HepG2 (cell line): ENCODE data around the gene INAFM1. TPM values are rescaled to one million over a fixed set of nuclear protein-coding genes. Genes with fewer than 3 reads are reported as not detected.

Experiments
- AGO1 ChIP-seq: fragments of 200-400 bp; formaldehyde crosslinking; IDR thresholded peaks from 2 replicates; pipeline ENCODE4 v1.6.1; 2017; ENCODE audit warnings: mild to moderate bottlenecking, low read depth, low read length, moderate library complexity; ENCODE audit not compliant: poor library complexity, severe bottlenecking
- HNF1A ChIP-seq, 2 experiments: sonication (generic) in 1 of 2; formaldehyde crosslinking in 1 of 2; IDR thresholded peaks; 2 replicates each; pipeline versions ENCODE4 v1.4.0 to v1.6.1; 2016 to 2020; ENCODE audit warnings: borderline replicate concordance in 1 of 2, low read depth in 1 of 2, mild to moderate bottlenecking in 1 of 2, missing genetic modification reagents in 1 of 2
- HNRNPH1 ChIP-seq: fragments of 200-400 bp; formaldehyde crosslinking; optimal IDR thresholded peaks from 2 replicates; pipeline ENCODE3; 2017; ENCODE audit warnings: mild to moderate bottlenecking, low read depth, low read length
- KAT8 ChIP-seq: IDR thresholded peaks from 2 replicates; pipeline ENCODE4 v1.6.1; 2016; ENCODE audit warnings: missing genetic modification reagents, missing compliant biosample characterization
- MNT ChIP-seq: fragments of 450-650 bp; IDR thresholded peaks from 2 replicates; pipeline ENCODE4 v1.6.1; 2016
- MYNN ChIP-seq: sonication (generic); formaldehyde crosslinking; IDR thresholded peaks from 2 replicates; pipeline ENCODE4 v1.4.0; 2020; ENCODE audit warnings: mild to moderate bottlenecking, low read depth, missing genetic modification reagents
- NPAS2 ChIP-seq: sonication (generic); formaldehyde crosslinking; IDR thresholded peaks from 2 replicates; pipeline ENCODE4 v1.8.0; 2022; ENCODE audit warnings: mild to moderate bottlenecking, missing genetic modification reagents, borderline replicate concordance
- REXO4 ChIP-seq: sonication (generic); formaldehyde crosslinking; IDR thresholded peaks from 2 replicates; pipeline ENCODE4 v1.8.0; 2022; ENCODE audit warnings: missing genetic modification reagents, mild to moderate bottlenecking, borderline replicate concordance
- SNAPC2 ChIP-seq: sonication (generic); formaldehyde crosslinking; IDR thresholded peaks from 2 replicates; pipeline ENCODE4 v1.8.1; 2022; ENCODE audit warnings: mild to moderate bottlenecking, missing genetic modification reagents
- SP5 ChIP-seq: IDR thresholded peaks from 2 replicates; pipeline ENCODE4 v1.6.1; 2016; ENCODE audit warnings: low read depth, borderline replicate concordance
- TGIF2 ChIP-seq: IDR thresholded peaks from 2 replicates; pipeline ENCODE4 v1.6.1; 2016; ENCODE audit warnings: control low read depth, missing compliant biosample characterization
- ZNF12 ChIP-seq: sonication (generic); formaldehyde crosslinking; IDR thresholded peaks from 2 replicates; pipeline ENCODE4 v1.5.0; 2020; ENCODE audit warnings: missing genetic modification reagents
- ZSCAN9 ChIP-seq: IDR thresholded peaks from 2 replicates; pipeline ENCODE4 v1.6.1; 2016; ENCODE audit warnings: borderline replicate concordance
- polyA plus RNA-seq, 8 experiments: library from polyadenylated mRNA; depleted of rRNA in 3 of 8; stranded (reverse) in 7 of 8; unstranded in 1 of 8; fragments of >200 nt; fragmentation: Illumina TruSeq in 4 of 8; extraction: Trizol in 4 of 8; gene quantifications; 2 replicates each; pipeline versions ENCODE4 v1.2.1 to v1.2.3, GENCODE V29; 2011 to 2016; ENCODE audit warnings: low read depth in 4 of 8, missing spikeins in 1 of 8, mixed read lengths in 1 of 8; ENCODE audit not compliant: insufficient read depth in 1 of 8
- total RNA-seq, 5 experiments: library from RNA; depleted of rRNA; stranded (reverse); fragments of >200 nt; fragmentation: Illumina TruSeq; extraction: Trizol; gene quantifications; 2 replicates each; pipeline ENCODE4 v1.2.3, GENCODE V29; 2016; ENCODE audit warnings: low read depth in 1 of 5
- TF ChIP-seq, protein P1 (sequence below): IDR thresholded peaks from 2 replicates; pipeline ENCODE4 v1.6.1; 2016; ENCODE audit warnings: low read depth, missing genetic modification reagents, missing compliant biosample characterization
- TF ChIP-seq, protein P2 (sequence below): sonication (generic); formaldehyde crosslinking; conservative IDR thresholded peaks from 2 replicates; pipeline ENCODE4 v1.4.0; 2020; ENCODE audit warnings: missing genetic modification reagents

INAFM1 gene
- total and polyA plus RNA-seq, 2 of the 13 experiments (the other 11 are each of a cell fraction or from before 2014, with no cell fraction given): 0.88 to 1.9 TPM

DNA sequence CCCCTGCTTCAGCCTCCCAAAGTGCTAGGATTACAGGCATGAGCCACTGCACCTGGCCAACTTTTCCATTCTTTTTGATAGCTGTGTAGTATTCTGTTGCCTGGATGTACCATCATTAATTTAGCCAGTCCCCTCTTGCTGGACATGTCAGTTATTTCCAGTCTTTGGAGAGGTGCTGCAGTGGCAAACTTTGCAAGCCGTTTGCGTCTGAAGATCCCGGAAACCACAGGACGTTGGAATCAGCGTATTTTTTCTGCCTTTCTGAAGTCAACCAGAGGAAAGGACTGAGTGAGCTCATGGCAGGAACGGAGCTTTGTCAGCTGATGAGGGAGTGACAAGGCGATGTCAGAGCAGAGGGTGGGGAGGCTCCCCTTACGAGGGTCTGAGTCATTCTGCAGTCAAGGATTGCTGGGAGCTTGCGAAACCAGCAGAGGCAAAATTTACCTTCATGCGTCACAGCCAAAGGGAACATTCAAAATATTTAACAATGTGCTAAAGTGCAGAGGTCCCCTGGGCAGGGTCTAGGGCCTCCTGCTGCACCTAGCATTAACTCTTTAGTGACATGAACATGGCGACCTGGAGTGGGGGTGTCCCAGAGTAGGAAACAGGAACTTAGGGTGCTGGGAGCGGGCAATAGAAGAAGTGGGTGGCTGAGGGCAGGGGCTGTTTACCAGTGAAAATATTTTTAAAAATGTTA is 40.6 kb downstream of the INAFM1 start (continued):
- TF ChIP-seq NPAS2 (CRISPR knock-in tag): no peak
- TF ChIP-seq, protein P1, sequence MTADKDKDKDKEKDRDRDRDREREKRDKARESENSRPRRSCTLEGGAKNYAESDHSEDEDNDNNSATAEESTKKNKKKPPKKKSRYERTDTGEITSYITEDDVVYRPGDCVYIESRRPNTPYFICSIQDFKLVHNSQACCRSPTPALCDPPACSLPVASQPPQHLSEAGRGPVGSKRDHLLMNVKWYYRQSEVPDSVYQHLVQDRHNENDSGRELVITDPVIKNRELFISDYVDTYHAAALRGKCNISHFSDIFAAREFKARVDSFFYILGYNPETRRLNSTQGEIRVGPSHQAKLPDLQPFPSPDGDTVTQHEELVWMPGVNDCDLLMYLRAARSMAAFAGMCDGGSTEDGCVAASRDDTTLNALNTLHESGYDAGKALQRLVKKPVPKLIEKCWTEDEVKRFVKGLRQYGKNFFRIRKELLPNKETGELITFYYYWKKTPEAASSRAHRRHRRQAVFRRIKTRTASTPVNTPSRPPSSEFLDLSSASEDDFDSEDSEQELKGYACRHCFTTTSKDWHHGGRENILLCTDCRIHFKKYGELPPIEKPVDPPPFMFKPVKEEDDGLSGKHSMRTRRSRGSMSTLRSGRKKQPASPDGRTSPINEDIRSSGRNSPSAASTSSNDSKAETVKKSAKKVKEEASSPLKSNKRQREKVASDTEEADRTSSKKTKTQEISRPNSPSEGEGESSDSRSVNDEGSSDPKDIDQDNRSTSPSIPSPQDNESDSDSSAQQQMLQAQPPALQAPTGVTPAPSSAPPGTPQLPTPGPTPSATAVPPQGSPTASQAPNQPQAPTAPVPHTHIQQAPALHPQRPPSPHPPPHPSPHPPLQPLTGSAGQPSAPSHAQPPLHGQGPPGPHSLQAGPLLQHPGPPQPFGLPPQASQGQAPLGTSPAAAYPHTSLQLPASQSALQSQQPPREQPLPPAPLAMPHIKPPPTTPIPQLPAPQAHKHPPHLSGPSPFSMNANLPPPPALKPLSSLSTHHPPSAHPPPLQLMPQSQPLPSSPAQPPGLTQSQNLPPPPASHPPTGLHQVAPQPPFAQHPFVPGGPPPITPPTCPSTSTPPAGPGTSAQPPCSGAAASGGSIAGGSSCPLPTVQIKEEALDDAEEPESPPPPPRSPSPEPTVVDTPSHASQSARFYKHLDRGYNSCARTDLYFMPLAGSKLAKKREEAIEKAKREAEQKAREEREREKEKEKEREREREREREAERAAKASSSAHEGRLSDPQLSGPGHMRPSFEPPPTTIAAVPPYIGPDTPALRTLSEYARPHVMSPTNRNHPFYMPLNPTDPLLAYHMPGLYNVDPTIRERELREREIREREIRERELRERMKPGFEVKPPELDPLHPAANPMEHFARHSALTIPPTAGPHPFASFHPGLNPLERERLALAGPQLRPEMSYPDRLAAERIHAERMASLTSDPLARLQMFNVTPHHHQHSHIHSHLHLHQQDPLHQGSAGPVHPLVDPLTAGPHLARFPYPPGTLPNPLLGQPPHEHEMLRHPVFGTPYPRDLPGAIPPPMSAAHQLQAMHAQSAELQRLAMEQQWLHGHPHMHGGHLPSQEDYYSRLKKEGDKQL (CRISPR knock-in tag): peak; percentile 65
- no peak for TF ChIP-seq HNRNPH1
- peak; percentile 64; the same call in 1 of the 2 replicates for TF ChIP-seq ZNF12
- TF ChIP-seq HNF1A (IDR thresholded peaks at IDR 0.05; ENCODE audit: low read depth): peak; percentile 47; the same call in 1 of the 2 replicates
- peak; percentile 19; the same call in 1 of the 2 replicates for TF ChIP-seq HNF1A (CRISPR knock-in tag; IDR thresholded peaks at IDR 0.05; ENCODE audit: borderline replicate concordance)
- peak; percentile 56; the same call in 1 of the 2 replicates for TF ChIP-seq ZSCAN9 (CRISPR knock-in tag)
- TF ChIP-seq MNT: 0 out of 2 replicates have a peak, but pooled peaks have one; percentile 3
- TF ChIP-seq TGIF2 (CRISPR knock-in tag): peak; percentile 95
- no peak; the same call in 1 of the 2 replicates for TF ChIP-seq SNAPC2
- TF ChIP-seq, protein P2, sequence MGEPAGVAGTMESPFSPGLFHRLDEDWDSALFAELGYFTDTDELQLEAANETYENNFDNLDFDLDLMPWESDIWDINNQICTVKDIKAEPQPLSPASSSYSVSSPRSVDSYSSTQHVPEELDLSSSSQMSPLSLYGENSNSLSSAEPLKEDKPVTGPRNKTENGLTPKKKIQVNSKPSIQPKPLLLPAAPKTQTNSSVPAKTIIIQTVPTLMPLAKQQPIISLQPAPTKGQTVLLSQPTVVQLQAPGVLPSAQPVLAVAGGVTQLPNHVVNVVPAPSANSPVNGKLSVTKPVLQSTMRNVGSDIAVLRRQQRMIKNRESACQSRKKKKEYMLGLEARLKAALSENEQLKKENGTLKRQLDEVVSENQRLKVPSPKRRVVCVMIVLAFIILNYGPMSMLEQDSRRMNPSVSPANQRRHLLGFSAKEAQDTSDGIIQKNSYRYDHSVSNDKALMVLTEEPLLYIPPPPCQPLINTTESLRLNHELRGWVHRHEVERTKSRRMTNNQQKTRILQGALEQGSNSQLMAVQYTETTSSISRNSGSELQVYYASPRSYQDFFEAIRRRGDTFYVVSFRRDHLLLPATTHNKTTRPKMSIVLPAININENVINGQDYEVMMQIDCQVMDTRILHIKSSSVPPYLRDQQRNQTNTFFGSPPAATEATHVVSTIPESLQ: 0 out of 2 replicates have a peak, but pooled peaks have one; percentile 27
- TF ChIP-seq AGO1: no peak
- TF ChIP-seq REXO4 (CRISPR knock-in tag): no peak
- no peak for TF ChIP-seq MYNN (CRISPR knock-in tag)
- peak; percentile 73 for TF ChIP-seq KAT8 (CRISPR knock-in tag)
- TF ChIP-seq SP5 (CRISPR knock-in tag): peak; percentile 62; the same call in 1 of the 2 replicates
